GM12875 (cell line): ENCODE results near the gene MSL1.
A peak's percentile ranks its signal among the peaks of the same experiment; 100 is the strongest.

Source experiments
- H3K4me3 ChIP-seq: one replicate; pipeline ENCODE4 v1.5.1; 2011; ENCODE audit warnings: low read depth, low read length, control low read depth
- CTCF ChIP-seq: IDR thresholded peaks from 2 replicates; pipeline ENCODE4 v1.5.1; 2011; ENCODE audit warnings: low read depth, mild to moderate bottlenecking, control low read depth, inconsistent platforms, low read length, moderate library complexity, borderline replicate concordance; ENCODE audit not compliant: insufficient read depth

MSL1 gene

GRCh38 chr17:40113907-40114245 lies 7.9 kb upstream of the MSL1 start:
- TF ChIP-seq CTCF, result no peak
- no peak overlapping the region for H3K4me3 ChIP-seq

GRCh38 chr17:40115101-40115436 lies 6.7 kb upstream of the MSL1 start:
- H3K4me3 ChIP-seq, result no peak overlapping the region
- no peak for TF ChIP-seq CTCF

GRCh38 chr17:40122136-40122998 lies 596 bp downstream of the MSL1 start:
- TF ChIP-seq CTCF, result 0 out of 2 replicates have a peak, but pooled peaks have one; percentile 20
- peak overlapping the region; percentile 67 for H3K4me3 ChIP-seq

- H3K4me3 ChIP-seq, result peak overlapping the region; percentile 67
- no peak for TF ChIP-seq CTCF
Measured at GRCh38 chr17:40122999-40123810, 1.4 kb downstream of the MSL1 start.

GRCh38 chr17:40123811-40124114 lies 2.0 kb downstream of the MSL1 start:
- TF ChIP-seq CTCF, result no peak
- peak overlapping the region; percentile 67 for H3K4me3 ChIP-seq

- H3K4me3 ChIP-seq, result peak overlapping the region; percentile 67
- no peak for TF ChIP-seq CTCF
Measured at GRCh38 chr17:40124279-40125141, 2.7 kb downstream of the MSL1 start.

- no peak overlapping the region for H3K4me3 ChIP-seq
Measured at GRCh38 chr17:40129498-40129897, 7.7 kb downstream of the MSL1 start.

More at GRCh38 chr17:40129498-40129897, 7.7 kb downstream of the MSL1 start:
- no peak for TF ChIP-seq CTCF
